Fibroblast of the aortic adventitia (primary cell): ENCODE data around the gene EPB41L4B. TPM values are rescaled to one million over a fixed set of nuclear protein-coding genes. Genes with fewer than 3 reads are reported as not detected.

Experiments
- DNase-seq: peaks from one replicate; pipeline ENCODE4 v3.0.0-alpha.2; 2010; ENCODE audit warnings: low read depth
- H3K4me3 ChIP-seq: 2 replicates; pipeline ENCODE4 v1.5.1; 2011; ENCODE audit warnings: low read depth, mild to moderate bottlenecking, control low read depth, low read length, moderate library complexity
- CTCF ChIP-seq: IDR thresholded peaks from 2 replicates; pipeline ENCODE4 v1.5.1; 2011; ENCODE audit warnings: mild to moderate bottlenecking, low read length, control low read depth, inconsistent platforms; ENCODE audit not compliant: insufficient read depth
- total RNA-seq: library from RNA; depleted of rRNA; stranded (reverse); fragments of >200 nt; gene quantifications from 2 replicates; pipeline ENCODE4 v1.2.3, GENCODE V29; 2012; ENCODE audit warnings: low replicate concordance

The EPB41L4B gene
- total RNA-seq, 1 donor: 1.8 TPM

- no peak for DNase-seq
- H3K4me3 ChIP-seq: no peak overlapping the region
- no peak for TF ChIP-seq CTCF
These were observed 139.6 kb downstream of the EPB41L4B start for GRCh38 chr9:109181284-109181683.

DNA sequence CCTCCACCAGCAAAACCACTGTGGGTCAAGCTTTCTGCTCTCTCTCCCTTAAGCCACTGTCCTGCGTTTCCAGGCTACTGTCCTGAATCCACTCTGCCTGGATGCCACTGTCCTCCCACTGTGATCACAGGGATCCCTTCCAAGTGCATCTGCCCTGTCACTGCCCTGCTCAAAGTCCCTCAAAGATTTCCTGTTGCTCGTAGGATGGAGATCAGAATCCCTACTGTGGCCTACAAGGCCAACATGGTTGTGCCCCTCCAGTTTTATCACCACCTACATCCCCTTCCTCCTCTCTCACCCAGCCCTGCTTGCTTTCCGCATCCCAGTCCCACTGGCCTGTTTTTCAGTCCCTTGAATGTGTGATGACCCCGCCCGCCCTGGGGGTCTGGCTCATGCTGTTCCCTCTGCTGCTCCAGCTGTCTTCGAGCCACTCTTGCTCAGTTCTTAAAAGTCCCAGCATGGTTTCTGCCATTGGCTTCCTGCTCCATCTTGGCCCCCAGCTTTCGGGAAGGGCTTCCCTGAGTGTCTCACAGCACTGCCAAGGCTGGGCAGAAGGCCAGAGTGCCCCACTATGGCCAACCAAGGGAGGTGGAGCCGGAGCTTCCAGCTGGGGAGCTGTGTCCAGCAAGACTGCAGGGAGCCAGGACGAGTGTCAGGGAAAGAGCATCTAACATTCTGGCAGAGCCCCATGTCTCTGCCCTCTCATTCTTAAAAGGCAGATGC, 140.9 kb downstream of the EPB41L4B start:
- no peak overlapping the region for H3K4me3 ChIP-seq
- no peak for TF ChIP-seq CTCF
- no peak for DNase-seq

- no peak for TF ChIP-seq CTCF
- no peak overlapping the region for H3K4me3 ChIP-seq
- no peak for DNase-seq
These were observed 143.9 kb downstream of the EPB41L4B start for GRCh38 chr9:109176963-109177362.

DNA sequence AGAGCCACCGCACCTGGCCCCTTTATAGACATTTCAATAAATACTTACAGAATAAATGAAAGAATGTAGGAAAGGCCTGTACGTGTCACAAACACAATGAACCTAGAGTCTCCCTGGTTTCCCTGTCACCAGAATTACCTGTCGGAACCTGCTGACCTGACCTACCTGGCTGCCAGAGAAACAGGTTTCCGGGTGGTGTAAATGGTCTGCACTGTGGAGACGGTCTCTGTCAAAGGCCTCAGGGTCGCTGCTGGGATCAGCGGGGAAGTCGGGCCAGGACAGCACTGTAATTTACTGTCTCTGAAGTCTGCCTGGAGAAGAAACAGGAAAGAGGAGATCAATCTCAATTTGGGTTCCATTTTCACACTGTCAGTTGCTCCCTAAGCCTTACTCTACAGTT, 144.5 kb downstream of the EPB41L4B start:
- DNase-seq: no peak
- TF ChIP-seq CTCF: no peak
- no peak overlapping the region for H3K4me3 ChIP-seq

DNA sequence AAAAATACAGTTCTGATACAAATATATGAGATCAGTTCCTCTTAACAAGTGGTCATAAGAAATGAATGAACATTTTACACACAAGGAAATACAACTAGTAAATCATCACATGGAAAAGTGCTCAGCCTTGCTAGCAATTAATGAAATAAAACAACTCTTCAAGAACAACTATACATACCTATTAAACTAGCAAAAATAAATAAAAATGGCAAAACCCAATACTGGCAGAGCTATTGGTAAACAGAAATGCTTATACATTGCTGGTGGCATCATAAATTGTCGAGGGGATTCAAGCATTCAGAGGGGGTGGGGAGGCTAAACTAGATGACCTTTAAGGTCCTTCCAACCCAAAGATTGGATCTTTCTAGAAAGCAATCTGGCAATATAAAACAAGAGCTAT, 147.9 kb downstream of the EPB41L4B start:
- TF ChIP-seq CTCF: no peak
- no peak for DNase-seq
- no peak overlapping the region for H3K4me3 ChIP-seq

DNA sequence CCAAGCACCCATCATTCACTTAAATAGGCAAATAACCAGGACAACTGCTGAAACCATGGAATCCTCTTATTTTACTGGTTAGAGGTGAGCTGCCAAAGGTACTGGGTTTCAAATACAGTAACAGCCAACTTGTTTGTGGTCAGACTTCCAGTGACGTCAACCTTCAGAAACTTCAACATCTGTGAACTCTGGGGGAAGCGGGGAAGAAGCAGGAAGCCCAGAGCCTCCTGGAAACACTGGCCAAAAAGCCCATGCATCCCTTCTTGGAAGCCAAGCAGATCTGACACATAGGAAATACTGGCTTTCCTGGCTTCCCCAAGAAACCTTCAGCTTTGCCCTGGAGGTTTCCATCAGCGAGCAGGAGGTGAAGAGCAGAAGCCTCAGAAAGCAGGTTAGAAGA, 148.9 kb downstream of the EPB41L4B start:
- no peak for TF ChIP-seq CTCF
- no peak overlapping the region for H3K4me3 ChIP-seq
- peak; percentile 12 for DNase-seq

GRCh38 chr9:109168170-109168569, 152.7 kb downstream of the EPB41L4B start:
- no peak for DNase-seq
- TF ChIP-seq CTCF: no peak

More at GRCh38 chr9:109168170-109168569, 152.7 kb downstream of the EPB41L4B start:
- H3K4me3 ChIP-seq: no peak overlapping the region
